BLaER1 treated with 17β-estradiol and CSF1 and Interleukin-3, amounts not matched to agents 10 nM and 100 nM (cell line): ENCODE results near the gene SOX10.
"Not testable (repeated sequence)": the region's sequence is repeated elsewhere in the genome, so short reads cannot be mapped to it uniquely, and the experiment has no call there.

Source experiments
- H3K27ac ChIP-seq, 11 experiments: shearing (Covaris generic); formaldehyde crosslinking; 2 replicates each; pipeline ENCODE4 v1.8.1; 2022
- H3K27me3 ChIP-seq, 11 experiments: shearing (Covaris generic); formaldehyde crosslinking; 2 replicates each; pipeline ENCODE4 v1.8.1; 2022
- H3K36me3 ChIP-seq, 11 experiments: shearing (Covaris generic); formaldehyde crosslinking; 2 replicates each; pipeline ENCODE4 v1.8.1; 2022
- H3K4me1 ChIP-seq, 10 experiments: shearing (Covaris generic); formaldehyde crosslinking; 2 replicates each; pipeline ENCODE4 v1.8.1; 2022
- H3K4me2 ChIP-seq, 11 experiments: shearing (Covaris generic); formaldehyde crosslinking; 2 replicates each; pipeline ENCODE4 v1.8.1; 2022
- H3K4me3 ChIP-seq, 10 experiments: shearing (Covaris generic); formaldehyde crosslinking; 2 replicates each; pipeline ENCODE4 v1.8.1; 2022
- H3K9ac ChIP-seq, 11 experiments: shearing (Covaris generic); formaldehyde crosslinking; 2 replicates each; pipeline ENCODE4 v1.8.1; 2022
- H3K9me3 ChIP-seq, 11 experiments: shearing (Covaris generic); formaldehyde crosslinking; replicated peaks in 1 of 11; 2 replicates each; pipeline ENCODE4 v1.8.1; 2022
- H4K20me1 ChIP-seq, 11 experiments: shearing (Covaris generic); formaldehyde crosslinking; 2 replicates each; pipeline ENCODE4 v1.8.1; 2022
- Cebpa-rat ChIP-seq, 11 experiments: shearing (Covaris generic); IDR thresholded peaks; 2 replicates each; pipeline ENCODE4 v1.8.1; 2022

The SOX10 gene

GRCh38 chr22:37985050-37985585 lies 763 bp upstream of the SOX10 start:
- no peak overlapping the region for H3K9ac ChIP-seq
- H3K4me1 ChIP-seq = peaks cover 15 to 73% (median 69%) of the 10 kb centered on the region in 10 experiments
- no peaks in the 10 kb centered on the region for H3K27me3 ChIP-seq
- TF ChIP-seq Cebpa-rat (IDR thresholded peaks at IDR 0.05) = no peak
- peaks cover 0 to 9% (median 0%) of the 10 kb centered on the region in 11 experiments; a peak in 5 of 22 replicates for H3K9me3 ChIP-seq
- H3K4me3 ChIP-seq = no peak overlapping the region
- peaks cover 0 to 18% (median 0%) of the 10 kb centered on the region in 11 experiments; a peak in 3 of 22 replicates for H4K20me1 ChIP-seq
- peaks cover 0 to 11% (median 6%) of the 10 kb centered on the region in 11 experiments; a peak in 5 of 22 replicates for H3K36me3 ChIP-seq
- 0 out of 22 replicates have a peak overlapping the region, but pooled peaks of 1 of the 11 experiments have one; percentile 8 for H3K27ac ChIP-seq
- H3K4me2 ChIP-seq = peak overlapping the region in 7 of 11 experiments; percentile 11 to 68 (median 62); a peak in 10 of 22 replicates

- Histone ChIP-seq H3K9me3 (peaks cover 0 to 9% (median 0%) of the 10 kb centered on the region in 11 experiments; a peak in 5 of 22 replicates), H3K4me1 (peaks cover 15 to 91% (median 85%) of the 10 kb centered on the region in 10 experiments), H3K9ac (peak overlapping the region in 1 of 11 experiments; percentile 41; a peak in 1 of 22 replicates), H3K27me3 (no peaks in the 10 kb centered on the region), H3K27ac (0 out of 22 replicates have a peak overlapping the region, but pooled peaks of 1 of the 11 experiments have one; percentile 33), H3K36me3 (peaks cover 0 to 11% (median 6%) of the 10 kb centered on the region in 11 experiments; a peak in 5 of 22 replicates), H4K20me1 (peaks cover 0 to 20% (median 0%) of the 10 kb centered on the region in 11 experiments; a peak in 4 of 22 replicates), H3K4me3 (no peak overlapping the region), H3K4me2 (peak overlapping the region in 9 of 11 experiments; percentile 15 to 95 (median 77); a peak in 14 of 22 replicates)
- no peak for TF ChIP-seq Cebpa-rat (IDR thresholded peaks at IDR 0.05)
Measured at GRCh38 chr22:37982938-37983859, 1.2 kb downstream of the SOX10 start.

GRCh38 chr22:37982151-37982785 lies 2.1 kb downstream of the SOX10 start:
- Histone ChIP-seq H3K27ac (no peak overlapping the region), H3K4me2 (peak overlapping the region in 9 of 11 experiments; percentile 29 to 95 (median 77); a peak in 18 of 22 replicates), H4K20me1 (peaks cover 0 to 26% (median 0%) of the 10 kb centered on the region in 11 experiments; a peak in 4 of 22 replicates), H3K36me3 (peaks cover 0 to 19% (median 6%) of the 10 kb centered on the region in 11 experiments; a peak in 5 of 22 replicates), H3K9me3 (peaks cover 0 to 9% (median 0%) of the 10 kb centered on the region in 11 experiments; a peak in 5 of 22 replicates), H3K4me1 (peaks cover 15 to 93% (median 81%) of the 10 kb centered on the region in 10 experiments), H3K4me3 (no peak overlapping the region), H3K27me3 (no peaks in the 10 kb centered on the region), H3K9ac (no peak overlapping the region)
- no peak for TF ChIP-seq Cebpa-rat (IDR thresholded peaks at IDR 0.05)

- Histone ChIP-seq H3K36me3 (peaks cover 0 to 27% (median 6%) of the 10 kb centered on the region in 11 experiments; a peak in 6 of 22 replicates), H3K4me3 (0 out of 20 replicates have a peak overlapping the region, but pooled peaks of 1 of the 10 experiments have one; percentile 21), H3K4me1 (peaks cover 10 to 89% (median 76%) of the 10 kb centered on the region in 10 experiments; a peak in 19 of 20 replicates), H3K9me3 (peaks cover 0 to 9% (median 0%) of the 10 kb centered on the region in 11 experiments; a peak in 5 of 22 replicates), H3K9ac (peak overlapping the region in 1 of 11 experiments; percentile 25; a peak in 1 of 22 replicates), H3K4me2 (peak overlapping the region in 9 of 11 experiments; percentile 39 to 95 (median 77); a peak in 18 of 22 replicates), H3K27me3 (no peaks in the 10 kb centered on the region), H3K27ac (0 out of 22 replicates have a peak overlapping the region, but pooled peaks of 1 of the 11 experiments have one; percentile 14), H4K20me1 (peaks cover 0 to 26% (median 0%) of the 10 kb centered on the region in 11 experiments; a peak in 4 of 22 replicates)
- no peak for TF ChIP-seq Cebpa-rat (IDR thresholded peaks at IDR 0.05)
Measured at GRCh38 chr22:37981282-37982011, 2.9 kb downstream of the SOX10 start.

GRCh38 chr22:37979782-37980181 lies 4.6 kb downstream of the SOX10 start:
- no peak overlapping the region for H3K4me3 ChIP-seq
- peaks cover 0 to 26% (median 0%) of the 10 kb centered on the region in 11 experiments; a peak in 4 of 22 replicates for H4K20me1 ChIP-seq
- H3K4me2 ChIP-seq = peak overlapping the region in 8 of 11 experiments; percentile 41 to 95 (median 78); a peak in 15 of 22 replicates
- peaks cover 7 to 78% (median 64%) of the 10 kb centered on the region in 10 experiments; a peak in 17 of 20 replicates for H3K4me1 ChIP-seq
- H3K27me3 ChIP-seq = no peaks in the 10 kb centered on the region
- peaks cover 0 to 9% (median 0%) of the 10 kb centered on the region in 11 experiments; a peak in 5 of 22 replicates for H3K9me3 ChIP-seq
- H3K27ac ChIP-seq = peak overlapping the region in 1 of 11 experiments; percentile 23; a peak in 2 of 22 replicates
- peak overlapping the region in 2 of 11 experiments; percentile 4 to 53; a peak in 2 of 22 replicates for H3K9ac ChIP-seq
- peaks cover 0 to 28% (median 6%) of the 10 kb centered on the region in 11 experiments; a peak in 11 of 22 replicates for H3K36me3 ChIP-seq
- TF ChIP-seq Cebpa-rat (IDR thresholded peaks at IDR 0.05) = no peak

- no peak overlapping the region for H3K27ac ChIP-seq
- TF ChIP-seq Cebpa-rat (IDR thresholded peaks at IDR 0.05) = no peak
- H3K4me3 ChIP-seq = no peak overlapping the region
- no peaks in the 10 kb centered on the region for H3K27me3 ChIP-seq
- H3K9ac ChIP-seq = no peak overlapping the region; a peak in 1 of 22 replicates
- peaks cover 0 to 26% (median 11%) of the 10 kb centered on the region in 11 experiments; a peak in 13 of 22 replicates for H3K36me3 ChIP-seq
- peaks cover 0 to 30% (median 2%) of the 10 kb centered on the region in 11 experiments; a peak in 7 of 22 replicates for H4K20me1 ChIP-seq
- peaks cover 4 to 51% (median 36%) of the 10 kb centered on the region in 10 experiments; a peak in 16 of 20 replicates for H3K4me1 ChIP-seq
- H3K9me3 ChIP-seq = no peaks in the 10 kb centered on the region
- H3K4me2 ChIP-seq = peak overlapping the region in 2 of 11 experiments; percentile 8 to 10; a peak in 1 of 22 replicates
Measured at GRCh38 chr22:37976547-37976946, 7.8 kb downstream of the SOX10 start.

- H3K27ac ChIP-seq, H3K4me3 ChIP-seq, H3K27me3 ChIP-seq, H3K9me3 ChIP-seq: not testable (repeated sequence)
- peaks cover 0 to 30% (median 6%) of the 10 kb centered on the region in 11 experiments; a peak in 7 of 22 replicates for H4K20me1 ChIP-seq
- H3K9ac ChIP-seq = peak overlapping the region in 1 of 11 experiments; percentile 11; a peak in 1 of 22 replicates
- peaks cover 0 to 26% (median 11%) of the 10 kb centered on the region in 11 experiments; a peak in 13 of 22 replicates for H3K36me3 ChIP-seq
- peaks cover 4 to 45% (median 31%) of the 10 kb centered on the region in 10 experiments; a peak in 16 of 20 replicates for H3K4me1 ChIP-seq
- peak overlapping the region in 2 of 11 experiments; percentile 8 to 10; a peak in 1 of 22 replicates for H3K4me2 ChIP-seq
Measured at GRCh38 chr22:37976022-37976421, 8.3 kb downstream of the SOX10 start.
